B cell (primary cell): ENCODE measurements around the gene APBA2. TPM values are rescaled to one million over a fixed set of nuclear protein-coding genes. Genes with fewer than 3 reads are reported as not detected.
"Not testable (repeated sequence)": the region's sequence is repeated elsewhere in the genome, so short reads cannot be mapped to it uniquely, and the experiment has no call there.

Source experiments
- ATAC-seq: fragments of 200-7000 bp; cut with Tn5 transposase; one replicate; pipeline ENCODE4 v1.10.0; 2021; ENCODE audit warnings: low read depth, mild to moderate bottlenecking, moderate number of reproducible peaks, moderate library complexity
- CTCF ChIA-PET: fragments of 350-600 bp; sonication (Branson Sonifier 250); formaldehyde crosslinking; loops from one replicate; lab custom pipeline; 2021; ENCODE audit warnings: antibody characterized with exemption, inconsistent platforms; lab: Charles Lee
- POLR2A ChIA-PET: fragments of 350-600 bp; sonication (Branson Sonifier 250); formaldehyde crosslinking; loops from one replicate; lab custom pipeline; 2021; ENCODE audit warnings: antibody characterized with exemption; lab: Charles Lee
- DNase-seq: peaks from one replicate; pipeline ENCODE4 v3.0.0; 2013
- H2AFZ ChIP-seq: 2 replicates; pipeline ENCODE4 v1.6.1; 2012; ENCODE audit warnings: mild to moderate bottlenecking, low read depth, low read length; ENCODE audit not compliant: insufficient read depth, poor library complexity, severe bottlenecking
- H3K27ac ChIP-seq, 2 donors: 1 replicate in 1 of 2; 2 replicates in 1 of 2; pipeline ENCODE4 v1.5.1; 2012 to 2013; ENCODE audit warnings: low read length in 2 of 2, mild to moderate bottlenecking in 2 of 2, moderate library complexity in 1 of 2
- H3K27me3 ChIP-seq, 4 experiments: fragments of 200-600 bp in 1 of 4; sonication (generic) in 1 of 4; replicated peaks in 1 of 4; 1 replicate in 2 of 4; 2 replicates in 2 of 4; pipeline versions ENCODE4 v1.6.1 to v1.7.0; 2013 to 2016; ENCODE audit warnings: low read length in 3 of 4, mild to moderate bottlenecking in 2 of 4, mixed read lengths in 1 of 4, moderate library complexity in 1 of 4; ENCODE audit not compliant: insufficient read depth in 4 of 4, control insufficient read depth in 3 of 4; ENCODE audit errors: control extremely low read depth in 1 of 4
- H3K36me3 ChIP-seq, 2 experiments: replicated peaks in 1 of 2; 1 replicate in 1 of 2; 2 replicates in 1 of 2; pipeline versions ENCODE4 v1.6.1 to v1.7.1; 2013; ENCODE audit warnings: low read length in 1 of 2; ENCODE audit not compliant: insufficient read depth in 2 of 2, control insufficient read depth in 1 of 2; ENCODE audit errors: control extremely low read depth in 1 of 2, extremely low read depth in 1 of 2
- H3K4me1 ChIP-seq, 2 donors: fragments of 200-600 bp in 1 of 2; sonication (generic) in 1 of 2; 1 replicate in 1 of 2; 2 replicates in 1 of 2; pipeline versions ENCODE4 v1.5.1 to v1.6.1; 2013 to 2017; ENCODE audit warnings: low read length in 2 of 2; ENCODE audit not compliant: control insufficient read depth in 2 of 2, insufficient read depth in 2 of 2
- H3K4me2 ChIP-seq: replicated peaks from 2 replicates; pipeline ENCODE3; 2012; ENCODE audit warnings: mild to moderate bottlenecking, low read depth, low read length; ENCODE audit not compliant: poor library complexity, severe bottlenecking
- H3K4me3 ChIP-seq, 5 experiments: fragments of 200-600 bp in 1 of 5; sonication (generic) in 1 of 5; 1 replicate in 3 of 5; 2 replicates in 2 of 5; pipeline versions ENCODE4 v1.5.1 to v1.7.0; 2011 to 2016; ENCODE audit warnings: low read length in 4 of 5, mild to moderate bottlenecking in 4 of 5, low read depth in 2 of 5, control low read depth in 1 of 5, moderate library complexity in 1 of 5; ENCODE audit not compliant: insufficient read depth in 1 of 5; ENCODE audit errors: control extremely low read depth in 1 of 5, extremely low read depth in 1 of 5
- H3K79me2 ChIP-seq: fragments of 200-600 bp; sonication (generic); one replicate; pipeline ENCODE4 v1.6.0; 2016; ENCODE audit warnings: low read length; ENCODE audit not compliant: control insufficient read depth, insufficient read depth
- H3K9ac ChIP-seq: fragments of 200-600 bp; sonication (generic); 2 replicates; pipeline ENCODE4 v1.6.1; 2017; ENCODE audit warnings: mild to moderate bottlenecking, low read length, moderate library complexity
- H3K9me3 ChIP-seq, 3 donors: one replicate each; pipeline versions ENCODE4 v1.6.1 to v1.7.1; 2013; ENCODE audit warnings: low read length in 2 of 3; ENCODE audit not compliant: control insufficient read depth in 2 of 3, insufficient read depth in 1 of 3; ENCODE audit errors: control extremely low read depth in 1 of 3
- H4K20me1 ChIP-seq: 2 replicates; pipeline ENCODE4 v1.6.0; 2012; ENCODE audit warnings: mild to moderate bottlenecking, low read length; ENCODE audit not compliant: insufficient read depth, control insufficient read depth, poor library complexity, severe bottlenecking
- H3K27ac Mint-ChIP-seq: one replicate; pipeline ENCODE4 v1.8.0; 2021; ENCODE audit warnings: mixed read lengths
- H3K27me3 Mint-ChIP-seq: one replicate; pipeline ENCODE4 v1.8.0; 2021; ENCODE audit warnings: mixed read lengths
- H3K4me1 Mint-ChIP-seq: one replicate; pipeline ENCODE4 v1.8.0; 2021; ENCODE audit warnings: mixed read lengths
- H3K4me3 Mint-ChIP-seq: one replicate; pipeline ENCODE4 v1.8.0; 2021; ENCODE audit warnings: mixed read lengths
- H3K9me3 Mint-ChIP-seq: one replicate; pipeline ENCODE4 v1.8.0; 2022; ENCODE audit warnings: mixed read lengths; ENCODE audit not compliant: insufficient read depth
- CTCF ChIP-seq: fragments of 200-600 bp; IDR thresholded peaks from one replicate; pipeline ENCODE4 v1.8.0; 2022; ENCODE audit warnings: antibody characterized with exemption, mild to moderate bottlenecking
- EZH2 ChIP-seq: IDR thresholded peaks from 2 replicates; pipeline ENCODE4 v1.6.1; 2012; ENCODE audit warnings: borderline replicate concordance, low read depth, mild to moderate bottlenecking, moderate library complexity, low read length; ENCODE audit not compliant: insufficient read depth, poor library complexity, severe bottlenecking
- WGBS: methylation state at CpG from one replicate; pipeline ENCODE4 v1.1.5; 2013; ENCODE audit warnings: missing lambda C conversion rate; ENCODE audit not compliant: insufficient coverage; 5-methylcytosine and 5-hydroxymethylcytosine counted together
- intact Hi-C: fragments of 100-400 bp; cut with micrococcal nuclease; formaldehyde crosslinking; loops from one replicate; pipeline ENCODE4 v1.10.0; 2022
- polyA plus RNA-seq: library from polyadenylated mRNA; depleted of rRNA; stranded (reverse); fragments of >200 nt; gene quantifications from 2 replicates; pipeline ENCODE4 v1.2.3, GENCODE V29; 2012
- total RNA-seq, 2 donors: library from RNA; stranded (reverse); fragments of 120-200 nt in 1 of 2; gene quantifications; 1 replicate in 1 of 2; 2 replicates in 1 of 2; pipeline versions ENCODE4 v1.2.3 to v1.2.4, GENCODE V29; 2013 to 2022

Gene APBA2
- total and polyA plus RNA-seq, 2 donors (not counting 1 experiment from before 2014, with no cell fraction given), result 0.19 TPM; not detected in 1

GRCh38 chr15:28854578-28854977 lies 31.2 kb upstream of the APBA2 start:
- H4K20me1 ChIP-seq, DNase-seq, H3K27ac ChIP-seq, H3K27ac Mint-ChIP-seq, H3K4me2 ChIP-seq, H3K27me3 Mint-ChIP-seq, H3K9me3 ChIP-seq, H3K9ac ChIP-seq, POLR2A ChIA-PET, H3K9me3 Mint-ChIP-seq, H3K4me3 Mint-ChIP-seq, H3K27me3 ChIP-seq, H3K4me1 Mint-ChIP-seq, H3K36me3 ChIP-seq, H3K4me1 ChIP-seq, H3K79me2 ChIP-seq, CTCF ChIA-PET, H3K4me3 ChIP-seq, intact Hi-C loops, ATAC-seq, H2AFZ ChIP-seq: not testable (repeated sequence)
- WGBS, result no CpG with 5 or more reads among the region's 2 CpGs

- no peak overlapping the region for H3K4me3 Mint-ChIP-seq
- POLR2A ChIA-PET, result no interaction called here
- TF ChIP-seq EZH2 (no peak), CTCF (no peak)
- no peaks in the 10 kb centered on the region for H3K27me3 Mint-ChIP-seq
- Histone ChIP-seq H3K27ac (no peak overlapping the region), H3K4me2 (no peak overlapping the region), H3K4me1 (no peaks in the 10 kb centered on the region), H3K9ac (no peak overlapping the region), H3K4me3 (no peak overlapping the region), H3K9me3 (no peaks in the 10 kb centered on the region), H3K27me3 (no peaks in the 10 kb centered on the region), H2AFZ (no peak overlapping the region), H3K79me2 (no peaks in the 10 kb centered on the region), H3K36me3 (no peaks in the 10 kb centered on the region), H4K20me1 (no peaks in the 10 kb centered on the region)
- no peak for ATAC-seq
- 91% methylated on average over 15 of the region's 16 CpGs for WGBS
- DNase-seq, result no peak
- H3K4me1 Mint-ChIP-seq, result no peaks in the 10 kb centered on the region
- H3K27ac Mint-ChIP-seq, result no peak overlapping the region
- CTCF ChIA-PET, result no interaction called here
- intact Hi-C loops, result no loop called here
- H3K9me3 Mint-ChIP-seq, result no peaks in the 10 kb centered on the region
Observed at GRCh38 chr15:28861031-28861534, 24.7 kb upstream of the APBA2 start.

- H3K36me3 ChIP-seq, POLR2A ChIA-PET, intact Hi-C loops, H3K4me1 Mint-ChIP-seq, H3K4me2 ChIP-seq, H3K4me1 ChIP-seq, ATAC-seq, H3K27ac ChIP-seq, H4K20me1 ChIP-seq, DNase-seq, H3K27me3 ChIP-seq, H3K4me3 Mint-ChIP-seq, H3K79me2 ChIP-seq, H3K9me3 Mint-ChIP-seq, H3K27me3 Mint-ChIP-seq, H3K9ac ChIP-seq, H2AFZ ChIP-seq, H3K9me3 ChIP-seq, CTCF ChIA-PET, H3K27ac Mint-ChIP-seq, H3K4me3 ChIP-seq: not testable (repeated sequence)
- whole genome bisulfite sequencing, result 88% methylated on average over 10 of the region's 11 CpGs
Observed at GRCh38 chr15:28861589-28862293, 24.0 kb upstream of the APBA2 start.
